GM19455 (cell line): ENCODE results near the gene ING3.

Experiments used
- ATAC-seq: cut with Tn5 transposase; IDR thresholded peaks from one replicate; pipeline ENCODE4 v1.9.1; 2021; ENCODE audit not compliant: unreplicated experiment

The ING3 gene

GRCh38 chr7:120988591-120989256 lies 38.1 kb downstream of the ING3 start, which contains the start of gene CPED1:
Gene CPED1 (plus strand): TSS chr7:120988711. CDS start chr7:120989622, 911 bp downstream.
- ATAC-seq = no peak

GRCh38 chr7:120989257-120990220 lies 39.0 kb downstream of the ING3 start:
- no peak for ATAC-seq

- ATAC-seq = no peak
Observed at GRCh38 chr7:120990468-120991118, 40.0 kb downstream of the ING3 start.

- no peak for ATAC-seq
Observed at GRCh38 chr7:120991161-120991560, 40.6 kb downstream of the ING3 start.

DNA sequence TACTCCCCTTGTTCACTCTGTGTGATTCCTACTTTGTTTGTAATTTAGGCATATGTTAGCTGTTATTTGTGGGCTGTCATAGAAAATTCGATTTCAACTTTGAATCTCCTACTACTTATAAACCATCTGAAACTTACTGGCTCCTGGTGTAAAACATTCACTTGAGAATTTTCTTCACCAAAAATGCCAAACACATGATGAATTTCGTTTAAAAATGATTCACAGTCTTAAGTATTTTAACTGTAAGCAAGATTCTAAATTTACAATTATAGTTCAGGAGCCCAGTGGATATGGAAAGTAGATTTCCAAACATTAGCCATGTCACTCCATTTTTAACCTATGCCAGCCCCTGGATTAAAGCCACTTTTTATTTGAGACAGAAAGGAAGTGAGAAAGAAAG lies 41.0 kb downstream of the ING3 start:
- ATAC-seq = no peak

- ATAC-seq = no peak
Observed at GRCh38 chr7:120992272-120992964, 41.8 kb downstream of the ING3 start.

DNA sequence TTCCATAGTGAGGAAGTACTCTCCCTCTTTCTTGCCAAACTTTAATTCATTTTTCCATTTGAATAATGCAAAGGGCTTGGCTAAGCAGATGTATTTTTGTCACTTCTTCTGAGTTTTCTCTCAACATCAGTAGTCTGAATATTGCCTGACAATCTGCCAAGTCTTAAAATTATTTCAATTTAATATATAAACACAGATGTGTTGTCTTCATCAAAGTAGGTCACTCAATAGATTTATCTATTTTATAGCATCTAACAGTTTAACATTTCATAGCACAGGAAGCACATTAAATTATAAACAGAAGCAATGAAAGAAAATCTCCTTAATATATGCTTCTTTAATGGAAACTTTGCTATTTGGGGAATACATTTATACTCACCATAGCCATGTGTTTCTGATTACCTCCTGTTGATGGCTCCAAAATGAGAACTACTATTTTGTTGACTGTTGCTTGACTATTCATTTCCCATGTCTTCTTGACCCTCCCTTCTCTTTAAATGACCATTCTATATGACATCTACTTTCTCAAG lies 42.5 kb downstream of the ING3 start:
- no peak for ATAC-seq

DNA sequence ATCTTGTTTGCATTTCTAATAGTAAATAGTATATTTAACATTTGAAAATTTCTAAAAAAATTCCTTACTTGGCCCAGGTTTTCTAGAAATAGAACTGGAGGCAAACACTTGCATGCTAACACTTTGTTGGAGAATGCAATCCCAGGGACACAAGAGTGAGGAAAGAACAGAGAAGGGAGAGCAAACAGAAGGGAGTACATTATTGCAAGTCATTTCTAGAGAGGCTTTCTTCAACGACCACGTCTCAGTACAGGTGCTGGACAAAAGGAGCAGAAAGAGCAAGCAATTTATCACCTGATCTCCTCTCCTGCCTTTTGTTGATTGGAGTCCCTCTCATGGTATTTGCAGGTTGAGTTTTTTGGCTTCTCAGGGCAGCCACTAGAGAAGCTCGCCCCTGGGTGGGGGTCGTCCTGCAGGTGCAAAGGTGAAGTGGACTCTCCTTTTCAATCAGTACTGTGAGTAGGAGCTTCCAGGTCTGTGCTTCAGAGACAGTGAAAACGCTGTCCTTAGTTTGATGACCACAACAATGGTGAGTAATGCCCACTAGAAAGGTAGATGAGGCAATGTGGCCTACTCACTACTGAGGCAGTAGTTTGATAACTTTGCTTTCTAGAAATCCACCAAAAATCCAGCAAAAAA lies 43.1 kb downstream of the ING3 start:
- ATAC-seq = no peak

- no peak for ATAC-seq
Observed at GRCh38 chr7:120994512-120995410, 44.2 kb downstream of the ING3 start.

- ATAC-seq = no peak
Observed at GRCh38 chr7:120995654-120996053, 45.1 kb downstream of the ING3 start.

GRCh38 chr7:120996333-120996987 lies 45.9 kb downstream of the ING3 start:
- no peak for ATAC-seq

- ATAC-seq = no peak
Observed at GRCh38 chr7:120996988-120997345, 46.4 kb downstream of the ING3 start.

GRCh38 chr7:120997882-120998474 lies 47.4 kb downstream of the ING3 start:
- ATAC-seq = no peak

- no peak for ATAC-seq
Observed at GRCh38 chr7:120998520-120998919, 47.9 kb downstream of the ING3 start.

DNA sequence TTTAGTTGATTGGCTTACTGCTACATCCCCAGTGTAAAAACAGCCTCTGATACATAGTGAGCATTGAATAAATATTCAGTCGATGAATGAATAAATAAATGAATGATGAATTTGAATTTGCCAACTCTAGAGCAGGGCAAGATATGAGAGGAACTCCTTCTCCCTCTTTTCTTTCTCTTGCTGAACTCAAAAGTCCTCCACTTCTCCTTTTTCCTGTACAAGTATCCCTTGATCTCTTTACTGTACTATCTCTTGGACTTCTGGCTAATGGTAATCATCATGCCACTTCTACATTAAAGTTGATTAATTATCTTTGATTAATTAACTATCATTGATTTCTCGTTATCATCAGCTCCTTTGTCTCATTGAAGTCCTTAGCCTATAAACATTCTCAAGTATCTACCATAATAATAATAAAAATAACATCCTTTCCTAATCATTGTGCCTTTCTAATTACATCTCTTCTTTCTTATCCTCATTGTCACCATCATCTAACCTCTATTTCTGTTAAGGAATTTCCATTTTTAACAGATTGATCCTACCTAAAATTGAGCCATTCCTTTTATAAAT lies 48.5 kb downstream of the ING3 start:
- ATAC-seq = no peak

DNA sequence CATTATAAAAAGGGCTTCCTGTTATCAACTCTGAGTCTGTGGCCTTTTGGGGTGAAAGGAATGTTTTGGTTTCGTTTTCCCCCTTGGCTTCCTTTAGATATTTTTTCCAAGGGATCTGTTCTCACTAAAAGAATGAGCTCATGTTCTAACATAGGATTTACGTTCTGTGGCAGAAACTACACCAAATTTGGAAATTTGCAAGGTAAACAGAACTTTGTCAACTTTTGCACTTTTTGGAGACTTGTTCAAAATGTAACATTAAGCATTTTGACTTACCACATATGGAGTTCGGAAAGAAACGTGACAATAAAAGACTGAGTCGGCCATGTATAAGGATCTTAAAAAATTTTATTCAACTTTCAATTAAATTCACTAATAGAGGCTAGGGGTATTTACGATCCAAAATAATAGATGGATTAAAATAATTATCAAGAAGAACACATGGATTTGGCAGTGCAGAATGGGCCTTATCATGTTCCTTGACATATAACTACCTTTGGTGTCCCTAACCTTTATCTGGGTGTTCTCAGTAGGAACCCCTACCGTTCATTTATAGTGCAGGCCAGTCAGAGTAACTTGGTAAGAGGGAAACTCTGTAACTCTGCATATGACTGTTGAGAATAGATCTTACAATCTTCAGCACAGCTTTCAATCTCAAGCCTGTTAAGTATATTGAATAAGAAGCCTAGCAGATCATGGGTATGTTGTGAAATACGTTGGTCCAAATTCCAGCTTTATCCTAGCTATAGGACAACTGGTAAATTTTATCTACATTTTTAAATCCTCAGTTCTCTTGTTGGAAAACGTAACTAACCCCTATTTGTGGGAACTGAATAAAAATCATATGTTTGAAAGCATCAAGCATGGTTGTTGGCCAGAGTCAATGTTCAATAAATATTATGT lies 49.8 kb downstream of the ING3 start:
- ATAC-seq = no peak
